AG04450 (cell line): ENCODE measurements around the gene AGT. TPM values are rescaled to one million over a fixed set of nuclear protein-coding genes. Genes with fewer than 3 reads are reported as not detected.

ENCODE experiments used
- CTCF ChIA-PET: fragments of 300-600, 350-600 bp; formaldehyde crosslinking; extraction: SDS; loops from one replicate; lab custom pipeline; 2022; ENCODE audit warnings: antibody characterized with exemption, inconsistent platforms; lab: Charles Lee
- POLR2A ChIA-PET: fragments of 350-600 bp; formaldehyde crosslinking; extraction: SDS; loops from one replicate; lab custom pipeline; 2021; ENCODE audit warnings: antibody characterized with exemption, inconsistent platforms; lab: Yijun Ruan, JAX
- DNase-seq: peaks from one replicate; pipeline ENCODE4 v3.0.0-alpha.2; 2011; ENCODE audit warnings: low read depth, low spot score
- H3K27ac ChIP-seq: one replicate; pipeline ENCODE4 v1.5.1; 2012; ENCODE audit warnings: low read depth, low read length, control low read depth
- H3K27me3 ChIP-seq: one replicate; pipeline ENCODE4 v1.6.0; 2012; ENCODE audit warnings: low read length; ENCODE audit not compliant: control insufficient read depth, insufficient read depth
- H3K4me3 ChIP-seq: 2 replicates; pipeline ENCODE4 v1.5.1; 2011; ENCODE audit warnings: mild to moderate bottlenecking, low read depth, low read length, control low read depth
- H3K9me3 ChIP-seq: 2 replicates; pipeline ENCODE4 v1.5.1; 2012; ENCODE audit warnings: low read length; ENCODE audit not compliant: control insufficient read depth, insufficient read depth
- CTCF ChIP-seq: IDR thresholded peaks from 2 replicates; pipeline ENCODE4 v1.5.1; 2011; ENCODE audit warnings: low read depth, low read length, control low read depth, inconsistent platforms
- polyA plus RNA-seq: library from polyadenylated mRNA; depleted of rRNA; stranded (reverse); fragments of >200 nt; gene quantifications from 2 replicates; pipeline ENCODE4 v1.2.3, GENCODE V29; 2011

The AGT gene
- polyA plus RNA-seq, 1 experiment: 6.2 TPM

DNA sequence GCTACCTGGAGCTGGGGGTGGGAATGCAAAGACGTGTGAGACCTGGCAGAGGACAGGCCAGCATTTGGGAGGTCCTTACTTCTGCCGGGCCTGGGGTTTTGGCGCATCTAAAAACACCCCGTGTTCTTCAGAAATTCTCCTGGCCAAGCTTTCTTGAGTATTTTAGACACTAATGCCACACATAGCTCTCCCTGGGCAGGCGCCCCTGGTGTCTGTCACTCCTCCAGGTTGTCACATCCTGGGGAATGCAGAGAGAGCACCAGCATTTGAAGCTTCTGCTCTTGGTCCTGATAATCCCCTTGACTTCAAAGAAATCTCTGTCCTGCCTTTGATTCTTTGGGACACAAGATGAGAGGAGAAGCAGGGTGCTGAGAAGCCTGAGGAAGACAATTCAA lies 39.3 kb upstream of the AGT start:
- Histone ChIP-seq H3K27ac (no peak overlapping the region), H3K4me3 (no peak overlapping the region), H3K27me3 (peaks cover 6% of the 10 kb centered on the region), H3K9me3 (no peaks in the 10 kb centered on the region)
- ChIA-PET POLR2A (interaction anchor here (1.1 to 2.4 kb wide), 2 partner anchors 9 to 20 kb away, joined by 3 to 9 read pairs; no protein-coding TSS in a partner anchor), CTCF (interaction anchor here (1.1 to 1.5 kb wide), 3 partner anchors 20 to 148 kb away, joined by 3 to 7 read pairs (median 5); no protein-coding TSS in a partner anchor)
- TF ChIP-seq CTCF: no peak
- DNase-seq: no peak

DNA sequence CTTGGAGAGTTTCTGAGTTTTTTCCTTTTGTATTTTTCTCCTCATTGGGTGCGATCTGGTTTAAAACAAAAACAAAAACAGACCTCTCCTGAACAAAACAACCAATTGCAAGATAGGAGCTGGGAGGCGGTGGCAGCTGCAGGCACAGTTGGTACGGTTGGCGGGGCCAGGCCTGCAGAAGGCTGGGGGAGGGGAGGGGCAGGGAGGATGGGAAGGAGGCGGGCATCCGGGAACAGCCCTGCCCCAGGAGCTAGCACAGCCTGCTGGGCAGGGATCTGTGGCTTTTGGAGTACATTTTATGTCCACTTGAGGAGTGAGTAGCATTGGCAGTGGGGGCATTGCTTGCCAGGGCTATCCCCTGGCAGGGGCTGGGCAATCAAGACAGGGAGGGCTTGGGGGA lies 38.5 kb upstream of the AGT start:
- peaks cover 2% of the 10 kb centered on the region for H3K27me3 ChIP-seq
- H3K9me3 ChIP-seq: no peaks in the 10 kb centered on the region; the same call in 1 of the 2 replicates
- ChIA-PET POLR2A (no interaction called here), CTCF (interaction anchor here (1.1 to 1.5 kb wide), 2 partner anchors 20 to 149 kb away, joined by 3 to 7 read pairs; no protein-coding TSS in a partner anchor)
- H3K4me3 ChIP-seq: no peak overlapping the region
- no peak overlapping the region for H3K27ac ChIP-seq
- no peak for DNase-seq
- TF ChIP-seq CTCF: no peak

DNA sequence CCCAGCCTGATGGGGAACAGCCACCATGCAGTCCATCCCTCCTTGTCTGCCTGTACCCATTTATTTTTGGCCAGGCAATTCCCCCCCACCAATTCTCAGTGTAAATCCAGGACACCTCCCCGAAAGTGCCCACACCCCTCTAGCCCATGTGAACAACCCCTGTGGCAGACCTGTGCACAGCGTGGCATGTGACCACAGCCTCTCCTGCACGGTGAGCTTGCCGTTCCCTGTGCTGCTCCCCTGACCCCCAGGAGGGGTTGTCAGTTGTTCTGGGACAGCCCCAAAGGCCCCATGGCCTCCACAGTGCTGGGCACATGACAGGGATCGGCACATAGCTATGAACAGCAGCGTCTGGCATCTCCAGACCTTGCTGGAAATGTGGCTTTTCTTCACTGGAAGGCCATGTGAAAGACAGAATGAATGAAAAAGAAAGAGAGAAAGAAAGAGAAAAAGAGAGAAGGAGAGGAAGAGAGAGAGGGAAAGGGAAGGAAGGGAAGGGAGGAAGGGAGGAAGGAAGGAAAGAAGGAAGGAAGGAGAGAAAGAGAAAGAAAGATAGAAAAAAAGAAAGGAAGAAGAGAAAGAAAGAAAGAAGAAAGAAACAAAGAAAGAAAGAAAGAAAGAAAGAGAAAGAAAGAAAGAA lies 37.2 kb upstream of the AGT start:
- DNase-seq: no peak
- no peak for TF ChIP-seq CTCF
- H3K27me3 ChIP-seq: peaks cover 2% of the 10 kb centered on the region
- H3K9me3 ChIP-seq: no peaks in the 10 kb centered on the region; the same call in 1 of the 2 replicates
- H3K27ac ChIP-seq: no peak overlapping the region
- no peak overlapping the region for H3K4me3 ChIP-seq
- CTCF ChIA-PET: no interaction called here
- POLR2A ChIA-PET: interaction anchor here (0.6 kb wide), 1 partner anchor 1346 kb away, joined by 4 read pairs; no protein-coding TSS in a partner anchor

GRCh38 chr1:230750576-230750975 lies 36.7 kb upstream of the AGT start:
- Histone ChIP-seq H3K27ac (no peak overlapping the region), H3K4me3 (no peak overlapping the region), H3K9me3 (no peaks in the 10 kb centered on the region; the same call in 1 of the 2 replicates), H3K27me3 (peaks cover 2% of the 10 kb centered on the region)
- ChIA-PET POLR2A (no interaction called here), CTCF (no interaction called here)
- TF ChIP-seq CTCF: no peak
- no peak for DNase-seq

DNA sequence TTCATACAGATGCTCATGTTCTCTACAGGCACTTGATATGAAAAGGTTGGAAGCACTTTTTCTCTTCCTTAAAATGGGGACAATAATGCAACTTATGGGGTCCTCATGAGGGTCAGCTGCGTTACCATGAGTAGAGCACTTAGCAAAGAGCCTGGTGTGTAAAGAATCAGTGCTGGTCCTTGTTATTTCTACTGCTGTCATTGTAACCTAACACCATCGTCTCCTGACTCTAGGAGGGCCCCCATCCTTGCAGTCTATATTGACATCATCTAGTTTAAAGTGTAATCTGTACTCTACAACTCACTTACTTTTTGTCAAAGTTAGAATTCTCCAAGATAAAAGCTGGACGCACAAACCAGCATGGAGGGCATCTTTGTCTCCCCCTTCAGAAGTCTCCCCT lies 35.7 kb upstream of the AGT start:
- DNase-seq: no peak
- peaks cover 2% of the 10 kb centered on the region for H3K27me3 ChIP-seq
- POLR2A ChIA-PET: no interaction called here
- no peak for TF ChIP-seq CTCF
- H3K9me3 ChIP-seq: no peaks in the 10 kb centered on the region; the same call in 1 of the 2 replicates
- H3K27ac ChIP-seq: no peak overlapping the region
- CTCF ChIA-PET: no interaction called here
- no peak overlapping the region for H3K4me3 ChIP-seq
